ENCODE data around the gene MEIS2.

GRCh38 chr15:37077623-37078351 lies 22.6 kb downstream of the MEIS2 start:
- TF ChIP-seq POLR2A (IDR thresholded peaks at IDR 0.05): no peak
- TF ChIP-seq, protein P1, sequence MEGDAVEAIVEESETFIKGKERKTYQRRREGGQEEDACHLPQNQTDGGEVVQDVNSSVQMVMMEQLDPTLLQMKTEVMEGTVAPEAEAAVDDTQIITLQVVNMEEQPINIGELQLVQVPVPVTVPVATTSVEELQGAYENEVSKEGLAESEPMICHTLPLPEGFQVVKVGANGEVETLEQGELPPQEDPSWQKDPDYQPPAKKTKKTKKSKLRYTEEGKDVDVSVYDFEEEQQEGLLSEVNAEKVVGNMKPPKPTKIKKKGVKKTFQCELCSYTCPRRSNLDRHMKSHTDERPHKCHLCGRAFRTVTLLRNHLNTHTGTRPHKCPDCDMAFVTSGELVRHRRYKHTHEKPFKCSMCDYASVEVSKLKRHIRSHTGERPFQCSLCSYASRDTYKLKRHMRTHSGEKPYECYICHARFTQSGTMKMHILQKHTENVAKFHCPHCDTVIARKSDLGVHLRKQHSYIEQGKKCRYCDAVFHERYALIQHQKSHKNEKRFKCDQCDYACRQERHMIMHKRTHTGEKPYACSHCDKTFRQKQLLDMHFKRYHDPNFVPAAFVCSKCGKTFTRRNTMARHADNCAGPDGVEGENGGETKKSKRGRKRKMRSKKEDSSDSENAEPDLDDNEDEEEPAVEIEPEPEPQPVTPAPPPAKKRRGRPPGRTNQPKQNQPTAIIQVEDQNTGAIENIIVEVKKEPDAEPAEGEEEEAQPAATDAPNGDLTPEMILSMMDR (IDR thresholded peaks at IDR 0.05): no peak
